Muscle of arm (tissue), 14 donors: ENCODE results near the gene TPPP2. TPM values are rescaled to one million over a fixed set of nuclear protein-coding genes. Genes with fewer than 3 reads are reported as not detected.
"Not testable (repeated sequence)": the region's sequence is repeated elsewhere in the genome, so short reads cannot be mapped to it uniquely, and the experiment has no call there.

Source experiments
- DNase-seq: peaks from one replicate; pipeline ENCODE4 v3.0.0-alpha.2; 2013
- long read RNA-seq, 11 donors: transcript quantifications; one replicate each; lab custom pipeline, GENCODE V29; 2026
- polyA plus RNA-seq, 12 donors: library from polyadenylated mRNA; unstranded; fragments of 120-200 nt; gene quantifications; one replicate each; pipeline ENCODE4 v1.2.1, GENCODE V29; 2013; ENCODE audit not compliant: insufficient read length in 12 of 12

The TPPP2 gene
- polyA plus RNA-seq: under 1 TPM in 10 of 12 donors, not detected in 2; 0.34 to 0.78 (median 0.59) TPM
- long read RNA-seq, donor 1: 0 reads
- long read RNA-seq, donor 2, partial matches to known transcripts: 5 of 22 reads
- long read RNA-seq, donor 2, other reads (novel, unspliced or antisense): 17 of 22 reads
- long read RNA-seq, donor 3: 0 reads
- long read RNA-seq, donor 4: 0 reads
- long read RNA-seq, donor 5: 0 reads
- long read RNA-seq, donor 6: 0 reads
- long read RNA-seq, donor 7: 0 reads
- long read RNA-seq, donor 8: 0 reads
- long read RNA-seq, donor 9: 0 reads
- long read RNA-seq, donor 10: 0 reads
- long read RNA-seq, donor 11: 0 reads

- DNase-seq: no peak
Measured at GRCh38 chr14:21029917-21030316, at the start of gene TPPP2. TSS of gene TPPP2 (plus strand) at chr14:21030217. CDS start at chr14:21030582, 365 bp downstream.

- no peak for DNase-seq
Measured at GRCh38 chr14:20980906-20981305, 49.1 kb upstream of the TPPP2 start.

- DNase-seq: no peak
Measured at GRCh38 chr14:20982646-20983369, 47.2 kb upstream of the TPPP2 start.

DNA sequence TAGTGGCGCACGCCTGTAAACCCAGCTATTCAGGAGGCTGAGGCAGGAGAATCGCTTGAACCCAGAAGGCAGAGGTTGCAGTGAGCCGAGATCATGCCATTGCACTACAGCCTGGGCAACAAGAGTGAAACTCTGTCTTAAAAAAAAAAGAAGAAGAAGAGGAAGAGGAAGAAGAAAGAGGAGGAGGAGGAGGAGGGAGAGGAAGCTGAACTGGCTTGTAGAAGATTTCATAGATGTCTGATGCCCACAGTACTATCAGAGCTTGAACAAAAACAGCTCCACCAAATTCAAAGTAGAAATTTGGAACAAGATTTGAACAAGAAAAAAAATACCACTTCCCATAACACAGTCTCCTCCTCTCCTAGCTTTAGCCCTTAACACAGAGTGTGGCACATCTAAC lies 44.4 kb upstream of the TPPP2 start:
- DNase-seq: not testable (repeated sequence)

DNA sequence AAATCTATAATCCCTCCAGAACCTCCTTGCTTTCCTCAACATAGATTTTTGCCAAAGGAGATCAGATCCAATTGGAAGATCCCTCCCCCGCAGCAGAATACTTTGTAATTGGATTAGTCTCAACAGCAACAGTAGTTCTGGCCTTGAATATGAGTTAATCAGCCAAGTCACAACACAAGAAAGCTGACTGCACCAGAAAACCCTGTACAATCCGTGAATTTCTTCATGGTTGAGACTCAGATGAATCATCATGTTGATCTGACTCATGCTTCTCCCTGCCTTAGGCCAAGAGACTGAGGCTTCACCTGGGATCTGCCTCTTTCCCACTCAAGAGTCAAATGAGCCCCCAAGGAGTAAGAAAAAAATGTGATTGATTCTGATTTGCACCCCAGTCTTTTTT lies 43.2 kb upstream of the TPPP2 start:
- no peak for DNase-seq

DNA sequence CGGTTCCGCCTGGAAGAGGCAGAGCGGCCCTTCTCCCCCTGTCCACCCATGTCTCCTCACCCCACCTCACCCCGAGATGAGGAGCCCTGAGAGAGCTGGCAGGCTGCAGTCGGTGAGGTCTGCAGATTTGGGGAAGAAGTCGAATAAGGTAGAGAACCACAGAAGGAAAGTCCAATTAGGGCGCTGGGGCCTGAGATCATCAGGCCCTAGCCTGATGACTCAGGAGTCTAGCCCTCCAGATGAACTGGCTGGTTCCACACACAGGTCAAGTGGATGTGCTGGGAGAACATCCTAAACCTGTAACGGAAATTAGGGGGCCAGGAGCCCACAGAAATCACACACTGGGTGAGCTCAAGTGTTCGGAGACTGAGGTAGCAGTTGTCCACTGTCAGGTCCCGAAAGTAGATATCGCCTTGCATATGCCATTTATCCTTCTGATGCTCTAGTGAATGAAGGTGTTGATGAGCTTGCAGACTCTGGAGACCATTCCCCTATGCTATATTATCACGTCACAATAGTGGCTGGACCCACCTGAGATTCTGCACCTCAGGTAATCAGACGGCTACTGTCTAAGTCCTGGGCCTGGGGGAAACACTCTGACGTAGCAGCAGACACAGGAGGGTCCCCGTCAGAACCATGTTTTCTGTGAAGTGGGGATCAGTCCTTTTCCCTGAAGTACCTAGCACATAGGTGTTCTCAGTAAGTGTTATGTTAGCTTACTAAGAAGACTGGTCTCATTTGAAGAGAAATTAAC lies 41.1 kb upstream of the TPPP2 start:
- DNase-seq: no peak

- no peak for DNase-seq
Measured at GRCh38 chr14:20989471-20989786, 40.6 kb upstream of the TPPP2 start.

GRCh38 chr14:20989787-20990600 lies 40.0 kb upstream of the TPPP2 start, which contains the start of gene METTL17:
TSS of gene METTL17 (plus strand) at chr14:20989980. CDS start at chr14:20990003, 23 bp downstream.
- DNase-seq: peak; percentile 96

GRCh38 chr14:20996521-20996920 lies 33.5 kb upstream of the TPPP2 start:
- no peak for DNase-seq

DNA sequence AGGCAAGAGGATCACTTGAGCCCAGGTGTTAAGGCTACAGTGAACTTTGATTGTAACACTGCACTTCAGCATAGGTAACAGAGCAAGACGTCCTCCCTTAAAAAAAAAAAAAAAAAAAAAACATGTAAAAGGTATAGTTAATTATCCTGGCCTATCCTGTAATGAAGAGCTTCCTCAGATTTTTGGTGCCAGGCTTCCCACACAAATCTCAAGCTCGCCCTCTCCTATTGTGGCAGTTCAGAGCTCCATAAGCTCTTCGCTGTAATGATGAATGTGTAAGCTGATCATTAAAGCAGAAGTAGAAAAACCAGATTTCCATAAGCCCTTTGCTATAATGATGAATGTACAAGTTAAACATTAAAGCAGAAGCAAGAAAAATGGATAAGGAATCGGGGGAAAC lies 32.9 kb upstream of the TPPP2 start:
- no peak for DNase-seq

DNA sequence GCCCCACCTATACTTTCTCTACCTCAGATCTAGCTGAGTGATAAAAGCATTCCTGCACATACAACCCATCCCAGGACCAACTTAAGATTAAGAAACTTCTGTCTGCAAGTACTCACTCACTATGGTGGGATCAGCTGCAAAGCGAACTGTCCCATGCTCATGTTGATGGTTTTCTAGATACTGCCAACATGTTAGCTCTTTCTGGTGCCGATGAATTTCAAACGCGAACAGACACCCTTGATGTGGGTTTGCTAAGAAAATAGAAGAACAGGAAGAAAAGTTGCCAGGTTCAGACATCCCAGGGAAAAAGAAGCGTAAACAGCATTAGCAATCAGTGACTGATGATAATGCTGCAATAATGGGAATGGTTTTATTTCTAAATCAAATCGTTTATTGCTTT lies 32.5 kb upstream of the TPPP2 start:
- no peak for DNase-seq

GRCh38 chr14:20998139-20998538 lies 31.9 kb upstream of the TPPP2 start:
- no peak for DNase-seq

DNA sequence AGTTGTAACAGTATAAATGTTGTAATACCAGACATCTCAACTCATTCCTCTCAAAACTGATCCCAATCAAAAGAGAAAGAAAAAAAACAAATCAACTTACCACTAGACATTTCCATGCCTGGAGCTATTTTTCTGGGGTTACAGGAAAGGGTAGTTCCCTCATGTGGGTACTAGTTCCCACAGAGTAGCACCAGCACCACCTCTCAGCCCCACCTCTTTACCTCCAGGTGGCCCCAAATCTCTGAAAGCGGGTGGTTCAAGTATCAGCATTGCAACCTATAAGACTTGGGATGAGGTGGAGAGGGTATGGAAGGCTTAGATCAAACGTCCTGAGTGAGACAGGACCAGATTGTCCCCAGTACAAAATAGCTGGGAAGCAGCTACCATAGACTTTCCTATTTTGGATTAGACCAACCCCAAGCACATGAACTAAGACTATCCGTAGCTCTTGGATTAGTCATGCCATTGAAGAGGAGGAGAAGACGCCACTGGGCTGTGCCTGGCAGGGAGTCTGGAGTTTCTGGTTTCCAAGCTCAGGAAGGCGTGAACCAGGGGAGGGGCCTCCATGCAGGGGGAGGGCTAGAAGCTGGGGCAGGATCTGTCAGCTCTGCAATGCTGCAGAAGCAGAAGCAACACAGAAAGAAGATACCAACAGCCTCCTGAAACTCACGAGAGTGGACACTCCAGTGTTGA lies 31.2 kb upstream of the TPPP2 start, which contains the start of gene SLC39A2:
Gene SLC39A2, plus strand, starts transcription at position 620 of the 693 bp plus-strand sequence. CDS start 154 bp downstream, outside the sequence.
- DNase-seq: no peak

- no peak for DNase-seq
Measured at GRCh38 chr14:20999591-20999990, 30.4 kb upstream of the TPPP2 start.

DNA sequence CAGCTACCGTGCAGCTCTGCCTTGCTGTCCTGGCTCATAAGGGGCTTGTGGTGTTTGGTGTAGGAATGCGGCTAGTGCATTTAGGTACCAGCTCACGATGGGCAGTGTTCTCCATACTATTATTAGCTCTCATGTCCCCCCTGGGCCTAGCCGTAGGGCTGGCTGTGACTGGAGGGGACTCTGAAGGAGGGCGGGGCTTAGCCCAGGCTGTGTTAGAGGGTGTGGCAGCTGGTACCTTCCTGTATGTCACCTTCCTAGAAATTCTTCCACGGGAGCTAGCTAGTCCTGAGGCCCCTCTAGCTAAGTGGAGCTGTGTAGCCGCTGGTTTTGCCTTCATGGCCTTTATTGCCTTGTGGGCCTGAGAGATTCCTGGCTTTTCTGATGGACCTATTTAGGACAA lies 28.8 kb upstream of the TPPP2 start:
- no peak for DNase-seq

DNA sequence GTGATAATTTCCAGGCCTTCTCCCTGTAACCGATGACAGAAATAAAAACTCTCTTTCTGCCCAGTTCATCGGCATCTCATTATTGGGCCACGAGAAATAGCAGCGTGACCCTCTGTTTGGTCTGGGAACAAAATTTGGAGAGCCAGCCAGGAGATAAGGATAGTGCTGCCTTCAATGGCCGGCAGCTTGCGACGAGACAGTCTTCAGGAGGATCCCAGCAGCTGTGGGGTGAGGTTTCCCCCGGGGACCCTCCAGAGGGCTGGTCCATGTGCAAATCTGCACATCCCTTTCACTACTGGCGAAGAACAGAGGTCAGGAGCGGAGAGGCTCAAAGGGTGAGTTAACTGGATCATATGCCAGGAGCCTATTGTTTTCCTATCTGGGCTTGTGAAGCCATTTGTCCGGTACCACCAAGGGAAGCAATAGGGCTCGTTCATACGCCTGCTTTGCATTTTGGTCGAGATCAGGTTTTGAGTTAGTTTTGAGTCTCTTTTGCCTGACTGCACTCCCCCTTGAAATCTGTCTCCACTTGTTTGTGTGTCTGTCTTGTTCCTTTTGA lies 26.1 kb upstream of the TPPP2 start:
- DNase-seq: no peak

DNA sequence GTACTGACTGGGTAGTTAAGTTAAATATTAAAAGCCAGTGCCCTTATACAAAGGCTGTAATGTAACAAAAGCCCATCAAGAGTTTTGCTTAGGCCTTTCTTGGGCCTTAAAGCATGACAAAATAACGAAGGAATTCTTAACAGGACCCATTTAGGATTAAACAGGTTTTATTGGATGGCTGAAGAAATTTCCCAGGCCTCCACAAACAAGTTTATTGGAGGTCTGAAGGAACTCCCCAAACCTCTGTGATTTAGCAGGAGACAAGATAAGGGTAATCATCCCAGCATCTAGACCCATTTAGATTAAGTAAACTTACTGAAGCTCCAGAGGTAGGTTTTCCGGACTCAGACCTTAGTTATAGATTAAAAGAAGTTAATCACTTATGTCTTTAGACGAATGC lies 20.3 kb upstream of the TPPP2 start:
- DNase-seq: not testable (repeated sequence)

- no peak for DNase-seq
Measured at GRCh38 chr14:21011136-21011535, 18.9 kb upstream of the TPPP2 start.

DNA sequence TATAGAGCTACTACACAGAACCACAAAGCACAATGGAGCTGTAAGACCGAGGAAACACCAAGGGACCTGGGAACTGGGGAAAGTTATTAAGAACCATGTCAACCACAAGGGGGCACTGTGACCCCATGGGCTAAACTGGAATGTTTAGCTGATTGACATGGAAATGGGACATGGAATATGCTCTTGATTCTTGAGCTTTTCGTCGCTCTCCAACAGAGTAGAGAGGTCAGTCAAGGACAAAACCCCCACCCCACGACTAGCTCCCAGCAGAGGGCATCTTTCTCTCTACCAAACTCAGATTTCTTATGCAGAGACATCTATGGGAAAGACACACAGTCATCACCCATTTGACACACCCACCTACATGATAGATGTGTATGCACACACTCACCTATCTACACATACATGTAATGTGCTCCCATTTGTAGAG lies 15.2 kb upstream of the TPPP2 start:
- peak; percentile 89 for DNase-seq

DNA sequence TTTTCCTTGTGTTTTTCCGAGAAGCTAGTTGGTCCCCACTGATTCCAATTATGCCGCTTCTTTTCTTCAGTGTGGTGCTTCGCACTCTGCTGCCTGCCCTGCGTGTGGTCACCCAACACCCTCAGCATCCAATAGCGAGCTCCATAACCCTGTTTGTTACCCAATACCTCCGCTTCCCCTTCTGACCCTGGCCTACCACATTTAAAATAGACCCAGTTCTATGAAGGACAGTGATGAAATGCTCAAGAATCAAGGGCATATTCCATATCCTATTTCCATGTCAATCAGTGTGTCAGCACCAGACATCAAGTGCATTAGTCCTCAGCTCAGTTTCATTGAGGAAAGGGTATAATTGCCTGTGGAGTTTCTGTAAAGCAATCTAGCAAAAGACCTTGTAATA lies 14.7 kb upstream of the TPPP2 start:
- DNase-seq: no peak
